ENCODE results near the gene WNT8B.

- TF ChIP-seq CTCF (IDR thresholded peaks at IDR 0.05; ENCODE audit: low read length): no peak
- TF ChIP-seq EZH2 (IDR thresholded peaks at IDR 0.05; ENCODE audit: borderline replicate concordance, low read length): no peak
These were observed 58.0 kb downstream of the WNT8B start for GRCh38 chr10:100520811-100521210.
